RKO (cell line): Measurements from ENCODE around the gene RASL12.
A peak's percentile ranks its signal among the peaks of the same experiment; 100 is the strongest.
"Not testable (repeated sequence)": the region's sequence is repeated elsewhere in the genome, so short reads cannot be mapped to it uniquely, and the experiment has no call there.

Experiments used
- DNase-seq: peaks from one replicate; pipeline ENCODE4 v3.0.0-alpha.2; 2016; ENCODE audit warnings: low spot score

RASL12 gene

GRCh38 chr15:65028921-65029735 is 38.7 kb downstream of the RASL12 start, which contains the start of gene MTFMT:
MTFMT (minus strand) TSS chr15:65029639; CDS start chr15:65029613, 26 bp downstream.
- DNase-seq, result peak; percentile 85

- DNase-seq, result no peak
Measured at GRCh38 chr15:65028338-65028737, 39.5 kb downstream of the RASL12 start.

GRCh38 chr15:65027593-65027992 is 40.2 kb downstream of the RASL12 start:
- DNase-seq, result no peak

- DNase-seq, result no peak
Measured at GRCh38 chr15:65026756-65027155, 41.0 kb downstream of the RASL12 start.

GRCh38 chr15:65021488-65021887 is 46.3 kb downstream of the RASL12 start:
- DNase-seq, result no peak

- DNase-seq, result peak; percentile 44
Measured at GRCh38 chr15:65020419-65020818, 47.4 kb downstream of the RASL12 start.

GRCh38 chr15:65011198-65011597 is 56.6 kb downstream of the RASL12 start:
- DNase-seq, result not testable (repeated sequence)

- no peak for DNase-seq
Measured at GRCh38 chr15:65008983-65009382, 58.8 kb downstream of the RASL12 start.

- no peak for DNase-seq
Measured at GRCh38 chr15:65006876-65007275, 60.9 kb downstream of the RASL12 start.

- DNase-seq, result no peak
Measured at GRCh38 chr15:65004993-65005392, 62.8 kb downstream of the RASL12 start.
